ENCODE measurements around the gene PLCD4.

- TF ChIP-seq CTCF (IDR thresholded peaks at IDR 0.05; ENCODE audit: insufficient read depth, low read depth, low read length), result no peak
- no peak for TF ChIP-seq EZH2 (IDR thresholded peaks at IDR 0.05; ENCODE audit: insufficient read depth, low read length)
Measured at GRCh38 chr2:218635719-218636118, 28.0 kb downstream of the PLCD4 start.

All from astrocyte (in vitro differentiated cells and primary cell).